ENCODE data around the gene RNF144B. TPM values are rescaled to one million over a fixed set of nuclear protein-coding genes. Genes with fewer than 3 reads are reported as not detected.

The RNF144B gene
- total RNA-seq, 4 donors from 2014 or later = 7.6 to 19.0 (median 12.5) TPM

DNA sequence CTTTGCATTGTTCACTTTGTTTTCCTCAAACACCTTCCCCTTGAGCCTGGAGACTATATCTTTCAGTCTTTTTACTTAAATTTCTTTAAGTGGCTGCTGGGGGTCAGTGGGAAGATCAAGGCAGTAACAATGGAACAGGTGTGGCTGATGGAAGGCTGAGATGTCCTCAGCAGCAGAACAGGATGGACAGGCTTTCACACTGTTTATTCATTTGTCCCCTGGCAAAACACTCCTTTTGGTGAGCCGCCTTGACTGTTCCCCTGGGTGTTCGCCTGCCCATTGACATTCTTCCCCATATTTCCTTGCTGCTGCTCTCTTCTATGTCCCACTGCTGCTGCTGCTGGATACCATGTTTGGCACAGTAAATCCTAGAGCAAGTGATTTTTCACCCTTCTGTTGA, 38.1 kb downstream of the RNF144B start:
- 49 to 57% methylated on average over 2 of the region's 2 CpGs for WGBS, 2 donors
- Histone ChIP-seq H3K27me3 (no peaks in the 10 kb centered on the region), H3K9me3 (no peaks in the 10 kb centered on the region), H3K27ac (peak overlapping the region in 3 of 4 donors; percentile 16 to 62 (median 43)), H3K4me1 (peaks cover 0 to 39% (median 3%) of the 10 kb centered on the region in 3 donors), H3K4me3 (no peak overlapping the region), H3K36me3 (peaks cover 0 to 18% (median 0%) of the 10 kb centered on the region in 3 donors)
- TF ChIP-seq POLR2A (IDR thresholded peaks at IDR 0.05) = no peak
- TF ChIP-seq, protein P1, sequence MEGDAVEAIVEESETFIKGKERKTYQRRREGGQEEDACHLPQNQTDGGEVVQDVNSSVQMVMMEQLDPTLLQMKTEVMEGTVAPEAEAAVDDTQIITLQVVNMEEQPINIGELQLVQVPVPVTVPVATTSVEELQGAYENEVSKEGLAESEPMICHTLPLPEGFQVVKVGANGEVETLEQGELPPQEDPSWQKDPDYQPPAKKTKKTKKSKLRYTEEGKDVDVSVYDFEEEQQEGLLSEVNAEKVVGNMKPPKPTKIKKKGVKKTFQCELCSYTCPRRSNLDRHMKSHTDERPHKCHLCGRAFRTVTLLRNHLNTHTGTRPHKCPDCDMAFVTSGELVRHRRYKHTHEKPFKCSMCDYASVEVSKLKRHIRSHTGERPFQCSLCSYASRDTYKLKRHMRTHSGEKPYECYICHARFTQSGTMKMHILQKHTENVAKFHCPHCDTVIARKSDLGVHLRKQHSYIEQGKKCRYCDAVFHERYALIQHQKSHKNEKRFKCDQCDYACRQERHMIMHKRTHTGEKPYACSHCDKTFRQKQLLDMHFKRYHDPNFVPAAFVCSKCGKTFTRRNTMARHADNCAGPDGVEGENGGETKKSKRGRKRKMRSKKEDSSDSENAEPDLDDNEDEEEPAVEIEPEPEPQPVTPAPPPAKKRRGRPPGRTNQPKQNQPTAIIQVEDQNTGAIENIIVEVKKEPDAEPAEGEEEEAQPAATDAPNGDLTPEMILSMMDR (IDR thresholded peaks at IDR 0.05) = no peak
- no peak for DNase-seq
- intact Hi-C loops (cut with DNase I) = no loop called here

DNA sequence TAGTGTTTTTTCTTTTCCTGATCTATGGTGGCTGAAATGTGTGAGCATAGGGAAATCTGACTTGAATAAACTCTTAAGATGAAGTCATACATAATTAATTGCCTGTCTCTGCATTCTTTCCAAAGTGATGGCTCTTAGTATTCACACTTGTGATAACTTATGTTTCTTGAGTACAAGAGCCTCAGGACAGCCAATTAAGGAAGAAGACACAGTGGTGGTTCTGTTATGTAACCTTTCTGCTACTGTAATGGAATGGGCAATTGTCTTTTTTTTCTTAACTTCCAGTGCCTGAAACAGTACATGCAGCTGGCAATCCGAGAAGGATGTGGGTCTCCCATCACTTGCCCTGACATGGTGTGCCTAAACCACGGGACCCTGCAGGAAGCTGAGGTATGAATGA, 40.1 kb downstream of the RNF144B start:
- Histone ChIP-seq H3K27me3 (no peaks in the 10 kb centered on the region), H3K4me3 (no peak overlapping the region), H3K36me3 (peaks cover 0 to 18% (median 0%) of the 10 kb centered on the region in 3 donors), H3K4me1 (peaks cover 0 to 47% (median 3%) of the 10 kb centered on the region in 3 donors), H3K27ac (no peak overlapping the region), H3K9me3 (no peaks in the 10 kb centered on the region)
- DNase-seq = no peak
- WGBS, 2 donors = 65 to 72% methylated on average over 2 of the region's 2 CpGs
- TF ChIP-seq, protein P1 (IDR thresholded peaks at IDR 0.05) = no peak
- no peak for TF ChIP-seq POLR2A (IDR thresholded peaks at IDR 0.05)
- intact Hi-C loops (cut with DNase I) = no loop called here

GRCh38 chr6:18429655-18430297, 42.6 kb downstream of the RNF144B start:
- Histone ChIP-seq H3K4me1 (peaks cover 0 to 48% (median 0%) of the 10 kb centered on the region in 3 donors), H3K27ac (no peak overlapping the region), H3K36me3 (peaks cover 0 to 18% (median 0%) of the 10 kb centered on the region in 3 donors), H3K27me3 (no peaks in the 10 kb centered on the region), H3K4me3 (no peak overlapping the region), H3K9me3 (no peaks in the 10 kb centered on the region)
- no peak for DNase-seq
- WGBS, 2 donors = 85 to 90% methylated on average over 4 of the region's 4 CpGs
- intact Hi-C loops (cut with DNase I) = no loop called here
- TF ChIP-seq, protein P1 (IDR thresholded peaks at IDR 0.05) = no peak
- TF ChIP-seq POLR2A (IDR thresholded peaks at IDR 0.05) = no peak

DNA sequence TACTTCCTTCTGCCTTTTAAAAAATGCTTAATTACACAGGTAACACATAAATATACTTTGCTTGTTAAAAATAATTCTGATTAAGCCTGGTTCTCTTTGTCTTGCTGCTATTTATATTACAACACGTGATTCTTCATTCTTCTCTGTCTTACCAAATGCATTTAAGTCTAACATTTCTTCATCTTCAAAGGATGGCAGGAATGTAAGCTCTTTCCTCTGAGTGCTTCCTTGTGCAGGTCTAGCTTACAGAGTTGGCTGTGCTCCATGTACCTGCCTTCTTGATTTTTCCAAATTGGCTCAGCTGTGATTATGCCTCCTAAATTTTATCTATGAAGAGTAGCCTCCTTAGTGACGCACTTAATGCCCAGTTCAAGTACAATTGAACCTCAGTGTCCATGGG, 44.4 kb downstream of the RNF144B start:
- Histone ChIP-seq H3K36me3 (peaks cover 0 to 18% (median 0%) of the 10 kb centered on the region in 3 donors), H3K27me3 (no peaks in the 10 kb centered on the region), H3K4me3 (no peak overlapping the region), H3K4me1 (peaks cover 0 to 32% (median 0%) of the 10 kb centered on the region in 3 donors), H3K27ac (no peak overlapping the region), H3K9me3 (no peaks in the 10 kb centered on the region)
- intact Hi-C loops (cut with DNase I) = no loop called here
- WGBS, 2 donors = 56 to 77% methylated on average over 2 of the region's 2 CpGs
- DNase-seq = no peak
- TF ChIP-seq, protein P1 (IDR thresholded peaks at IDR 0.05) = no peak
- no peak for TF ChIP-seq POLR2A (IDR thresholded peaks at IDR 0.05)

- Histone ChIP-seq H3K9me3 (no peaks in the 10 kb centered on the region), H3K4me3 (no peak overlapping the region), H3K36me3 (peaks cover 0 to 18% (median 0%) of the 10 kb centered on the region in 3 donors), H3K4me1 (peaks cover 0 to 26% (median 0%) of the 10 kb centered on the region in 3 donors), H3K27ac (no peak overlapping the region), H3K27me3 (no peaks in the 10 kb centered on the region)
- TF ChIP-seq, protein P1 (IDR thresholded peaks at IDR 0.05) = no peak
- no peak for TF ChIP-seq POLR2A (IDR thresholded peaks at IDR 0.05)
- intact Hi-C loops (cut with DNase I) = no loop called here
- DNase-seq = no peak
- 45 to 68% methylated on average over 3 of the region's 3 CpGs for WGBS, 2 donors
Measured at GRCh38 chr6:18432180-18432579, 45.0 kb downstream of the RNF144B start.
